SKM-1 (cell line): ENCODE data around the gene P2RY8.
"Not testable (repeated sequence)": the region's sequence is repeated elsewhere in the genome, so short reads cannot be mapped to it uniquely, and the experiment has no call there.

Experiments
- DNase-seq: peaks from one replicate; lab custom pipeline; 2025; ENCODE audit not compliant: unreplicated experiment; lab: John Stamatoyannopoulos, UW

P2RY8 gene

GRCh38 chrX:1488141-1488540 lies 48.8 kb downstream of the P2RY8 start:
- DNase-seq, result no peak

GRCh38 chrX:1487401-1487800 lies 49.6 kb downstream of the P2RY8 start:
- no peak for DNase-seq

GRCh38 chrX:1486749-1487361 lies 50.1 kb downstream of the P2RY8 start:
- DNase-seq, result no peak

GRCh38 chrX:1486177-1486576 lies 50.8 kb downstream of the P2RY8 start:
- DNase-seq, result no peak

- DNase-seq, result no peak
Observed at GRCh38 chrX:1485033-1485432, 52.0 kb downstream of the P2RY8 start.

GRCh38 chrX:1484638-1485019 lies 52.4 kb downstream of the P2RY8 start:
- DNase-seq, result no peak

- no peak for DNase-seq
Observed at GRCh38 chrX:1483843-1484637, 52.9 kb downstream of the P2RY8 start.

- DNase-seq, result not testable (repeated sequence)
Observed at GRCh38 chrX:1482530-1482928, 54.5 kb downstream of the P2RY8 start.

- DNase-seq, result no peak
Observed at GRCh38 chrX:1481636-1482529, 55.1 kb downstream of the P2RY8 start.

GRCh38 chrX:1480082-1480785 lies 56.8 kb downstream of the P2RY8 start:
- DNase-seq, result no peak

- no peak for DNase-seq
Observed at GRCh38 chrX:1477801-1478458, 59.1 kb downstream of the P2RY8 start.

- no peak for DNase-seq
Observed at GRCh38 chrX:1477229-1477628, 59.8 kb downstream of the P2RY8 start.

- DNase-seq, result no peak
Observed at GRCh38 chrX:1476682-1477081, 60.3 kb downstream of the P2RY8 start.

- DNase-seq, result no peak
Observed at GRCh38 chrX:1475881-1476280, 61.1 kb downstream of the P2RY8 start.

- DNase-seq, result no peak
Observed at GRCh38 chrX:1475481-1475880, 61.5 kb downstream of the P2RY8 start.

GRCh38 chrX:1474593-1474992 lies 62.4 kb downstream of the P2RY8 start:
- DNase-seq, result not testable (repeated sequence)

GRCh38 chrX:1472975-1473374 lies 64.0 kb downstream of the P2RY8 start:
- DNase-seq, result no peak

- no peak for DNase-seq
Observed at GRCh38 chrX:1468250-1468772, 68.7 kb downstream of the P2RY8 start.

- DNase-seq, result no peak
Observed at GRCh38 chrX:1466971-1467561, 69.9 kb downstream of the P2RY8 start.

- no peak for DNase-seq
Observed at GRCh38 chrX:1466232-1466661, 70.7 kb downstream of the P2RY8 start.
